ENCODE results near the gene GGA1.

GRCh38 chr22:37669586-37669985 is 61.0 kb downstream of the GGA1 start:
- no peak for TF ChIP-seq CTCF (IDR thresholded peaks at IDR 0.05)
- no peak for TF ChIP-seq EZH2 (IDR thresholded peaks at IDR 0.05; ENCODE audit: borderline replicate concordance, insufficient read depth, low read depth, low read length, poor library complexity, severe bottlenecking)

All from B cell (primary cell).